Frontal cortex (tissue), 4 donors: Measurements from ENCODE around the gene AUP1. TPM values are rescaled to one million over a fixed set of nuclear protein-coding genes. Genes with fewer than 3 reads are reported as not detected.
A peak's percentile ranks its signal among the peaks of the same experiment; 100 is the strongest.

Source experiments
- DNase-seq, 2 donors: peaks; one replicate each; pipeline ENCODE4 v3.0.0; 2012; ENCODE audit warnings: low spot score in 2 of 2
- FAIRE-seq: peaks from 2 replicates; lab custom pipeline; 2012; peaks lifted over from hg19 to GRCh38; lab: Jason Lieb, UNC
- total RNA-seq: library from RNA; depleted of rRNA; stranded (reverse); fragments of >200 nt; gene quantifications from one replicate; pipeline ENCODE4 v1.2.3, GENCODE V29; 2014
- donor health status: control.
- donor health status: control.
- donor health status: control.

AUP1 gene
- total RNA-seq, 1 donor from 2014 or later, result 42.0 TPM

DNA sequence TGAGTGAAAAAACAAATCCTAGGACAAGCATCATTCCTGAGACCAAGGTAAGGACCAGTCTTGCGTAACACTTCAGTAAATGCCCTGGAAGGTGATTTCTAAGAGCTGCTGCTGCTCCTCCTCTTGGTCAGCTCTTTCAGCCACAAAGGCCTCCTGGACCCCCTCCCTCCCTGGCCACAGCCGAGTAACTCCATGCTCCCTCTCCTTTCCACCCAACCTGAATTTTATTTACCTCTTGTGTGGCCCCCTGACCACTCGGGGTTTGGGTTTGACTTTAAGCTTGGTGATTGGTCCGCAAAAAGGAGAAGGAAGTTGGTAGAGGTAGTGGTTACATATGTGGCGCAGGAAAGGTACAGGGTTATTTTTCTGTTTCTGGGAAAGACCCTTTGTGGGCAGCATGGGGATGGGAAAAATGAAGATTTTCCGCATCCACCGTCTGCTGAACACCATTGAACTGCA lies 9.4 kb upstream of the AUP1 start:
- DNase-seq, result no peak
- FAIRE-seq, result no peak

DNA sequence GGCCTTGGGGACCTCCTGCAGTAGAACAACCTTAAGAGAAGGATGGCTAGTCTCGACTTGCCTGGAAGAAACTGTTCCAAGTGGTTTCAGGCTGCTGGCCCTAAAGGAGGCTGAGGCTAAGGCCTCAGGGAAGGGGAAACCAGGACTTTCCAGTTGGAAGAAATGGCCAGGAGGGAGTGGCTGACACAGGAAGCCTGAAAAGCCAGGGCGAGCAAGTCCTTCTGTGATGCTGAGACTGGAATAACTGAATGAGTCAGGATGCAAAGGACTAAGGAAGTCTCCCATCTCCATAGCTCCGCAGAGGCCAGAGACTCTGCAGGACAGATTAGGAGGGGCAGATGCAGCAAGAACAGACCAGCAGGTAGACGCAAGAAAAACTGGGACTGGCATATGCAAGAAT lies 7.6 kb upstream of the AUP1 start:
- no peak for FAIRE-seq
- DNase-seq, result no peak

DNA sequence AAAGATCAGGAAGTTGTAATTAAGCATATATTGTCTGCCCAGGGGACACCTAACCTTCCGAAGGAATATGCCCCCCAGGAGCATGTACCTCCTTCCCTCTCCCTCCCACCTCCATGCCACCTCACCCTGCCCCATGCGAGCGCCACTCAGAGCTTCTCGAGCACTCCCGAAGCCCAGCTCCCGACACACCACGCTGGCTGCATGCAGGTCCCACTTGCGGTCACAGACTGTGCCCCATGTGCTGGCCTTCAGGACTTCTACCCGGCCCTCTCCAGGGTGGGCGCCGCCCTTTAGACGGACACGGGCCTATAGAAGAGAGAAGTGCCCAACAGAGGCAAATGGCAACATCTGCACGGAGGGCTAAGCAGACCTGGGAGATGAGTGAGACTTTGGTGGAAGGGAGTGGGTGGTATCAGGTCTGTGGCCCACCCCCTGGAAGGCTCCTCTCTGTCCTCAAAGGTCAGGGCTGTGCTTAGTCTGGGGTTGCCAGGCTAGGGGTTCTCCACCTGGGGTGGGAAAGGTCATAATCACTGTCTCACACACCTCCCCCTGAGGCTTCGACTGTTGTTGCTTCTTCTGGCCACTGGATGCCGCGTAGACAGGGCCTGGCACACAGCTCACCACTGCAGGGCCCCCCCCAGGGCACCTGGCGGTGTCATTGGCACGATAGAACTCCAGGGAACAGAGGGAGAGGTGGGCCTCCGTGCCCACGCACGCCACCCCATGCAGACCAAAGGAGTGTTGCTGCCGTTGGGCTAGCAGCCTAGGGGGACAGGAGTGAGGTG lies 6.9 kb upstream of the AUP1 start:
- DNase-seq (no peak), FAIRE-seq (no peak)

DNA sequence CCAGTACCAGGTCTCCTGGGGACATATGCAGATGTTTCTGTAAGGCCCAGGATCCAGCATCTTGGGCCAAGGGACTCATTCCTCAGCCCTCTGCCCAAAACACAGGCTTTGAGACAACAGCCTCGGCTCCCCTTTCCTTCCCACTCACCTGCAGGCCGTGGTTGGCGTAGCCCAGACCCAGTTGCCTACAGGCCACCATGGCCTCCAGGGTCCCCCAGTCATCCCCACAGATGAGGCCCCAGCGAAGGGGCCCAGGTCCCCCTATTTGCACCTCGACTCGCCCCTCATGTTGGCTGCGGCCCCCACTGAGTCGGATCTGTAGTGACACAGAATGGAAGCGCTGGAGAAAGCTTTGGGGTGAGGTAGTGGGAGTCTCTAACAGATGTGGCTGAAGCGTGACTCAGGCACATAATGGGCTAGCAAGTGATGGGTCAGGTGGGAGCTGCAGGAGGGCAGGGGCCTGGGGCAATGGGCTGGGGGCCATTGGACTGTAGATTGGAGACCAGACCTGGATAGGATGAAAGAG lies 6.0 kb upstream of the AUP1 start:
- no peak for DNase-seq
- FAIRE-seq, result no peak

DNA sequence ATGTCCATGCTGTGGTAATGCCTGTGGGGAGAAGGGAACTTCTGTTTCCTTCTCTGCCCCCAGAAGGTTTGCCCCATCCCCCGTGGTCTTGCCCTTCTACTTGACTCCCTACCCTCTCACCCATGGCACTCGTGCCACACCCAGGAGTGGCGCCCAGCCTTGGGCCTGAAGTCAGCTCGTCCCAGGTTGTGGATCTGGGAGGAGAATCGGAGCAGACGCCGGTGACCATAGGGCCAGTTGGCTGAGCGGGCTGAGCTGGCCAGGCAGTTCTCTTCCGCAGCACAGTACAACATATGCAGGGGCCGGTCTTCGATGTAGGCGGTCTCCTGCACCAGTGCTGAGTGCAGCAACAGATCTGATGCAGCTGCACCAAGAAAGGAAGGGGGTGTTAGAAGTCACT lies 4.9 kb upstream of the AUP1 start:
- FAIRE-seq, result no peak
- no peak for DNase-seq

DNA sequence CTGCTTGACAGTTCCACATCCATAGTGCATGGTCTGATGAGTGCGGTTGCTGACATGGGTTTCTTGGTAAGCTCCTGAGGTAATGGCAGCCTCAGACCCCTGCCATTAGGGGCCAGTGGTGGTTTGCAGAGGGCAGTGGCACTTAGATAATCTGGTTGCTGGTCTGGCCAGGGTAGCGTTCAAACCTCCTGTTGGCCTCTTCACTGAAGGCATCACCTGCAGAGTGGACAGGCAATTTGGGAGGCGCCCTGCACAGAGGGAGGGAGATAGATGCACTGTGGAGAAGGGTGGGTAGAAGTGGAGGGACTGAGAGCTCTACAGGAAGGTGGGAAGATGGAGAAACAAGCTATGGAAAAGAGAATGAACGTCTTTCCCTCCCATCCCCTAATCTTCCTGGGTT lies 4.0 kb upstream of the AUP1 start:
- FAIRE-seq, result no peak

DNA sequence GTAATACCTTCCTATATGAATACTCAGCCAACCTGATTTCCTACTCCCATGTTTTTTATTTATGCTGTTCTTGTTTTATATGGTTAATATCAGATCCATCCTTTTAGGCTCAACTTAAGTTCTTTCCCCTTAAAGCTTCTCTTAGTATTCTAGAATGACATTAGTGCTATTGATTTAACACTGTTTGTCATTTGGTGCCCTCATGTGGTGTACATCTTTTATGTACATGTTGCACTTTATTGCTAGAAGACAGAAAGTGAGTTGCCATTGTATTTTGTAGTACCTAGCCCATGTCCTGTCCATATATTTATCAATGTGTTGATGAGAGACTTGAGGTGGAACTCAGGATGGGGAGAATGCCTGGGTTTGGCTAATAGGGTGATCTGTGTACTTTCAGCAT lies 2.7 kb upstream of the AUP1 start:
- DNase-seq (no peak), FAIRE-seq (no peak)

More for the DNA sequence above, 4.0 kb upstream of the AUP1 start:
- DNase-seq, result no peak

DNA sequence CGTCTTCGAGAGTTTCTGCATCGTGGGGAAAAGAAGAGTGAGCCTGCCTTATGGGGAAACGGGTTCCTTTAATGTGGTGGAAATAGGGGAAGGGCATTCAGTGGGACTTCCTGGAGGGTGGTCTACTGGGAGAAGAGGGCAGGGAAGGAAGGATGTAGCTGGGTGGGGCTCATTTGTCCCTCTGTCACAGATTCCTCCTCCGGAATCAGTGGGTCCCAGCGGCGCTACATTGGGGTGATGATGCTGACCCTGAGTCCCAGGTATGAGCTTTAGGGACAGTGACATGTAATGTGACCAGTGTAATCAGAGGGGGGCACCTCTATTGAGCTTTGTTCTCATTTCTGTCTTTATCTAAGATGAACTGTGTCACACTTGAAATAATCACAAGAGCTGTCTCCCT lies 2.2 kb upstream of the AUP1 start:
- DNase-seq, result no peak
- no peak for FAIRE-seq

DNA sequence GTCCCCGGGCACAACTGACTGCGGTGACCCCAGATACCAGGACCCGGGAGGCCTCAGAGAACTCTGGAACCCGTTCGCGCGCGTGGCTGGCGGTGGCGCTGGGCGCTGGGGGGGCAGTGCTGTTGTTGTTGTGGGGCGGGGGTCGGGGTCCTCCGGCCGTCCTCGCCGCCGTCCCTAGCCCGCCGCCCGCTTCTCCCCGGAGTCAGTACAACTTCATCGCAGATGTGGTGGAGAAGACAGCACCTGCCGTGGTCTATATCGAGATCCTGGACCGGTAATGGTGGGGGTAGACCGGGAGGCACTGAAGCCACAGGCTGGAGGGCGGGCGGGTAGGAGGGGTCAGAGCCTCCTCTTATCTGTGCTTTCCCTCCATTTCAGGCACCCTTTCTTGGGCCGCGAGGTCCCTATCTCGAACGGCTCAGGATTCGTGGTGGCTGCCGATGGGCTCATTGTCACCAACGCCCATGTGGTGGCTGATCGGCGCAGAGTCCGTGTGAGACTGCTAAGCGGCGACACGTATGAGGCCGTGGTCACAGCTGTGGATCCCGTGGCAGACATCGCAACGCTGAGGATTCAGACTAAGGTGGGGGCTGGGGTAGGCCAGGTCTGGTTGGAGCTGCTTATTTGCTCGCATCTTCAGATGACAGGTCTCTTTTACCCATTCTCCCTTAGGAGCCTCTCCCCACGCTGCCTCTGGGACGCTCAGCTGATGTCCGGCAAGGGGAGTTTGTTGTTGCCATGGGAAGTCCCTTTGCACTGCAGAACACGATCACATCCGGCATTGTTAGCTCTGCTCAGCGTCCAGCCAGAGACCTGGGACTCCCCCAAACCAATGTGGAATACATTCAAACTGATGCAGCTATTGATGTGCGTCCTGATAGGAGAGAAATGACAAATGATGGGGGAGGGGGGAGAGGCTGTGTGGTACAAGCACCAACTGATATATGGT lies 1.0 kb upstream of the AUP1 start:
- FAIRE-seq (no peak), DNase-seq (peak in 1 of 2 donors; percentile 58)

DNA sequence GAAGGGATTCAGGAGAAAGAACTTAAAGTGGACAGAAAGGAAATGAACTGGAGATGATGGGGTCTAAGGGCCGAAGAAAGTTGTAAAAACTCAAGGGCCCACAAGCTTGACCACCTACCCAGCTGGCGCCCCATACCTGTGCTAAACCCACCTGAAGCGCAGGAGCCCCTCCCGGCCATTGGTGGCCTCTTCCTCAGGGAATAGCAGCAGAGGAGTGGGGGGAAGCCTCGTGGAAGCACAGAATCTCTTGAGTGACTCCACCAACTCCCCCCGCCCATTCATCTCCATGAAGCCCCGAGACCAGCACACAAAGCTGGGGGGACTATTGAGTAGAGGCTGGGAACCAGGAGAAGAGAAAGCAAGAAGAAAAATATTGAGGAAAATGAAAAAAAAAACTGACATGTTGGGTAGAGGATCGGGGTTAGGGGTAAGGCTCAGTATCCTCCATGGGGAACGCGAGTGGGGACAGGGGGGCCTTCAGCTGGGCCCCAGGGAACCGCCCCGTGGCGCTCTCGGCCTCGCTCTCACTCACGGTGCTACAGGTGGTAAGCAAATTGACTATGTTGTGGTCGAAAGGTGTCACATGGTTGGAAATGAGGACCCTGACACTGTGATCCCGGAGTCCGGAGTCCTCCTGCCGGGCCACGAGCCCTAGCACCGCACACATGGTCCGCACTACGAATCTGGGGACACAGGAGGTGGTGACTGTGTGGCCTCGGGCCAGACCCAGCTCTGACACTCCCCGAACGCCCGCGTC lies 728 bp downstream of the AUP1 start:
- no peak for FAIRE-seq
- no peak for DNase-seq

DNA sequence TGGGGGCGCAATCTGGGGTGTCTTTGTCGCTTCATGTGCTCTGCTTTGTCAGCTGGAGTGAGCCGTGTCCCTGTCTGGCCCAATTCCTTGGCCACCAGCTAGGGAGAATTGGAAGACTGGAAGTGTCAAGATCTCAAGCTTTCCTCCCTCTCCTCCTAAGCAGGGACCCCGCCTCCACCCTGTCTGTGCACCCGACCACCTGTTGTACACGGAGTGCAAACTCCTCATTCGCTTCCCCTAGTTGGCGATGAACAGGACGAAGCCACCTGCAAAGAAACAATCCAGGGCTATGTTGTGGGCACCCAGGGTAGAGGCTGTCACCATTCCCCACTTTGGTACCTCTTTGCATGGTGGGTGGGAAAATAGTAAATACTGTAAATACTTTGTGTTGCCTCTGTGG lies 1.8 kb downstream of the AUP1 start:
- no peak for FAIRE-seq
- no peak for DNase-seq

DNA sequence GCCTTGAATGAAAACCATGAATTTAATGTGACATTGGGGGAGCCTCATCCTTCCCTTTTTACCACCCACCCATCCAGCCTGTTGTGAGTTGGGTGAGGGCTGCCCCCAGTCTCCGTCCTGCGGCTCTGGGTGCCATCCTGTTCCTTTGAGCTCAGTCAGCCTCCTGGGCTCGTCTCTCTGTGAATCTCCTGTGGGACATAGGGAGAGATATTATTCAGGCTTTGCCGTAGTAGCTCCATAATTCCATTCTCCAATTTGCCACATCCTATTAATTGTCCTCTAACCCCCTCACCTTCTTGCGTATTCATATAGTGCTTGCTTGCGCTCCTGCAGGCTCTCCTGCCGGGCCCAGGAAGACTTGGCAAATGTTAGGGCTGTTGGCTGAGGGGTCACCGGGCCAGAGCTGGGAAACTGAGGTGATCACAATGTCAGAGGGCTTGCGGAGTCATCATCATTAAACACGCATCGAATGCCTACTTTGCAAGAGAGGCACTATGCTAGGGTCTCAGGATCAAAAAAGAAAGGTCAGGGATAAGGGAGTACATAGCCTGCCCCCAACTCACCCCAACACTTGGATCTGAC lies 2.8 kb downstream of the AUP1 start:
- FAIRE-seq, result no peak
- DNase-seq, result no peak

DNA sequence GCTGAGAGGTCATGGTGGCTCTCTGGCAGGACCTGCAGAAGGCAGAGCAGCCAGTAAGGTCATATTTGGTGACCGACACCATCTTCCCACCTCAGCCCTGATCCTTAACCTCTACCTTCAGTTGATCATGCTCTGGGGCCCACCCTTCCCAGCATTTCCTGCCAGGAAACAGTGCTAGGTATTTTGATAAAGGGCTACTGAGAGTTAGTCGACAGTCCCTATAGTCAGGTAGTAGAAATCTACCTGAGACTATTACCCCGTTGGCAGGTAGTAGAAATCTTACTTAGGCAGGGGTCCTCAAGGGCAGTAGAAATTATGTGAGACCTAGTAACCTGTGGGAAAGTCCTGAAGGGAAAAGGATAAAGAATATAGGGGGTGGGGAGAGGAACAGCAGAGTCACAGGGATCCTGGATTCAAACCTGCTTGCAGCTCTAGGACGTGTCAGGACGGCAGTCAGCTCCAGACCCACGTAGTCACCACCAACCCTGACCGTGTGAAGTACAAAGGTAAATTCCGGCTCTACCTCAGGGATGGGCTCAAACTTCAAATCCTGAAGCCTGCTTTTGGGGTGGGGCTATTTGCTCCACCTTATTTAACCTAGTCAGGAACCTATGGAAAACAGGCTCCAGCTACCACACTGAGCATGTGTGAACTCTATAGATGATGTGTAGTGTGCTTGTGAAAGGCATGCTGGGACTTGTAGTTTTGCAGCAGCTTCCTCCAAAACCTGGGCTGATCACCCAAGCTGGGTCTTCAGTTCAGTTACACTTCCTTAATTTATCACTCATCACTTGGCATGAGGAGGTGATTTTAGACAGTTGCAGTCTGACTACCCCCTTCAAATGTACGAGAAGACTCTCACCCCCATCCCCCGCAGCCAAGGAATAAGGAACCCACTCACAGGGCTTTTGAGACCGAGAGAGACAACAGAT lies 3.5 kb downstream of the AUP1 start, which contains the start of gene DQX1:
Gene DQX1, minus strand, starts transcription at position 515 of the 932 bp plus-strand sequence. Its CDS starts 502 bp downstream, at position 13.
- no peak for DNase-seq
- FAIRE-seq, result no peak

DNA sequence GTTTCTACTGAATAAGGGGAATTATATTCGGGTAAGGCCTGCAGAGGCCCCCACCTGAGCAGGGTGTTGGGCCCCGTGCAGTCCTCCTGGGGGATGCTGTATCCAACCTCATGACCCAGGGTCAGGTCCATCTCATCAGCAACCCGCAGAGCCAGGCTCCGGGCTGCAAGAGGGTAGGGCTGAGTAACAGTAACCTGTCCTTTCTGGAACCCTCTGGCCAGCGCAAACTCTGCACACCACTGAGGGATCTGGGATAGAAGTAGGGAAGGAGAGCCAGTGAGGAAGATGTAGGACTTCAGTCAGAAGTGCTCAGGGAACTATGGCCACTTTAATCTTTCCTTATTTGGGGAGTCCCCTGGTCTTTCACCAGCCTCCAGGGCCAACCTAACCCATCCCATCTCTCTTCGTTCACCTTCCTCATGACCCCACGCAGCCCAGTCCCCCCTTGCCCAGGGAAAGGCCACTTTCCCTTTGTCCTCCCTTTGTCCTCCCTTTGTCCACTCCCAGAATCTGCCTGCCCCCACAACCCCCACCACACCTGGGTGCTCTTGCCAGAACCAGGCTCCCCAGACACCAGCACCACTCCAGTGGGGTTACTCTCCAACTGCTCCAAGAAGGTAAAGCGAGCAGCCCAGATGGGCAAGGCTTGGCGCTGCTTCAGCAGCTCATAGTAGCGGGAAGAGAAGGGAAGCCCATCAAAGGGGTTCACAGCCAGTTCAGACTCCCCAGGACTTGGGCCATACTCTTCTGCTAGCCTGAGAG lies 4.4 kb downstream of the AUP1 start:
- FAIRE-seq (no peak), DNase-seq (no peak)

DNA sequence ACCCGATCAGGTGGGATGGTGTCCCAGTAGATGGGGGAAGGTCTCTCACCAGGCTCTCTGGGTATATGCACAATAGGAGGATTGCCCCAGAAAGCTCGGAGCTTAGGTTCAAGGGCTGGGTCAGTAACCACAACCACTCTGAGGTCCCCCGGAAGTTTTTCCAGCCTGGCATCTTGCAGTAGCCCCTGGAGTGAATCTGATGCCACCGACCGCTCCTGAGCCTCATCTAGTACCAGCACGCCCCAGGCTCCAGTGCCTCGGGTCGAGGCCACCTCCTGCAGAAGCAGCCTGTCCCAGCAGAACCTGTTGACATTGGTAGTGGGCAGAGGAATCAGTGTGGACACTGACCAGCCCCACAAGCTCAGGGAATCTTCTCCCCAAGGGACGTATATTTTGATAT lies 5.5 kb downstream of the AUP1 start:
- no peak for FAIRE-seq
- DNase-seq, result no peak

DNA sequence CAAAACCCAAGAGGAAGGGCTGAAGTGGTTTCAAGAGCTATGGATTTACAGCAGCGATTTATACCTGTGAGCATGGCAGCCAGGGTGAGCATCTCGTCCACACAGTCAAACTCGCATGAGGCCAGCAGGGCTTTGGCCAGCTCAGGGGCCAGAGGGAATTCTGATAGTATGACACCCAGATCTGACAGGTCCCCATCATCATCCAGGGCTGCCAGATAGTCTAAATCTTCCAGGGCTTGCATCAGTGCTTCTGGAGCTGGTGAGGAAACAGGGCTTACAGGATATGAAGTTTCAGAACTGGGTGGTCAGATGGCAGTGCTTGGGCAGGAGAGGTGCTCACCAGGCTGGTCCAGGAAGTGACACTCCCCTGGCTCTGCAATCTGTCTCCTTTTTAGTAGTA lies 7.0 kb downstream of the AUP1 start:
- DNase-seq, result no peak
- no peak for FAIRE-seq

DNA sequence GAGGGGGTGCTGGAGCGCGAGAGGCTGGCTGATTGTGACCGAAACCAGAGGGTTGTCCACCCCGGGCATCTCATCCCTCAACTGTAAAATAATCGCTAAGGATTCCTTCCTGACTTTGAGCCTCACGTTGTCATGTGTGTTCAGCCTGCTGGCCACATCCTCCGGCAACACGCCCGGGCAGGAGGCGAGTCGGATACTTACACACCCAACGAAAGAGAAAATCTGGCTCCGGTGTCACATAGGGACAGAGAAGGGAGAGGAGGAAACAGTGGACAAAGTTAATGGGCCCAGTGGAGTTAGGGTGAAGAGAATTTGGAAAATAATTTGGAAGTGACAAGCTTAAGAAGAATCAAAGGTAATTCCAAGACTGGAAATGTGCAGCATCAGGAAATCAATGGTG lies 12.9 kb downstream of the AUP1 start:
- FAIRE-seq (no peak), DNase-seq (no peak)
